ENCODE results near the gene RBKS. TPM values are rescaled to one million over a fixed set of nuclear protein-coding genes. Genes with fewer than 3 reads are reported as not detected.
"Not testable (repeated sequence)": the region's sequence is repeated elsewhere in the genome, so short reads cannot be mapped to it uniquely, and the experiment has no call there.

RBKS gene
- total and polyA plus RNA-seq, 4 donors = 3.5 to 5.0 (median 3.8) TPM

DNA sequence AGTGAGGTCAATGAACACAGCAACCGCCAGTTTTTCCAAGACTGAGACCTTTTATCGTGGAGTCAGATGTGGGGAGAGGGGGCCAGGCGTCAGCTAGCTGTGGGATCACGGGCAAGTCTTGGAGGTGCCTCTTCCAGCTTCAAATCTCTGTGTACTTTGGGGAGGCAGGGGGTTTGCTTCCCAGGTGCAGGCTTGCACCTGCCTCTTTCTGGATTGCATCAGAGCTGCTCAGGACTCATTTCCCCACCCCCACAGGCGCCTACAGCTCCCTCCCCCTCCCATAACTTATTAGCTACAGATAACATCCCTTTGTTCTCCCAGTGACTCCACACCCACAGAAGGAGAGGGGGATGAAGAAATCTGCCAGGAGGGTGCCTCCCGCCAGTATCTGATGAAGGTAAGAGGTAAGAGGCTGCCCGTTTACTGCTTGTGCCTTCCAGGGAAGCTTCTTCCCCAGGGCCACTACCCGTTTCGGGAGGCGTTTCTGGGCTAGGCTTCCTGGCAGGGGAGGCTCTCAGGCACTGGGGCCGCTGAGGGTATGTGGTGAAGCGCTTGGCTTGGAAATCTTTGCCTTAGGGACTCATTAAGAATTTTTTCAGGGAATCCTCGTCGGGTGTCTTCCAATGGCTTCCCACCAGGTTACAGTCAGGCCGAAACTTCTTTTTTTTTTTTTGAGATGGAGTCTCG lies 137.5 kb downstream of the RBKS start:
- WGBS (ENCODE audit: insufficient coverage) = 57% methylated on average over 10 of the region's 16 CpGs

DNA sequence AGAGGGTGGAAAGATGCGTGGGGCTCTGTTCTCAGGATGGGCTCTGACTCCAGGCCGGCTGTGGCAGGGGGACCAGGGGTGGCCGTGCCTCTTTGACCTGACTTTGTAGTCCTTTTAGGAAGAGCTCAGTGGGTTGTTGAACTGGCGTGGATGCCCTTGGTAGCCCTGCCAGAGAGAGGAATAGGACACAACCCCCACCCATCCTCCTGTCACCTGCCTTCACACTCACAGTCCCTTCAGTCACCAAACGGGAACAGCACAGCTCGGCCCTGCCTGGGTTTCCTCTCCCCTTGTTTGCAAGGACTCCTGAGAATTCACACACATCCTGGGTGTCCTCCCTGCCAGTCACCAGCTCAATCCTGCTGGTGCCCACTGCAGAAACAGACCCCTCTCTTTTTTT lies 138.8 kb downstream of the RBKS start:
- Histone ChIP-seq H3K27ac (ENCODE audit: low read depth, low read length) (no peak overlapping the region), H3K4me3 (ENCODE audit: low read depth, low read length) (no peak overlapping the region), H3K27me3 (ENCODE audit: control insufficient read depth, insufficient read depth, low read length) (peaks cover 3% of the 10 kb centered on the region), H3K9me3 (ENCODE audit: control insufficient read depth, insufficient read depth, low read length) (peaks cover 3% of the 10 kb centered on the region), H3K36me3 (ENCODE audit: control insufficient read depth, insufficient read depth, low read length) (no peaks in the 10 kb centered on the region), H3K4me1 (ENCODE audit: control insufficient read depth, insufficient read depth, low read length) (no peaks in the 10 kb centered on the region)
- DNase-seq (ENCODE audit: low read depth in 4 of 6, low spot score in 6 of 6) = no peak
- WGBS (ENCODE audit: insufficient coverage) = 80% methylated on average over 3 of the region's 6 CpGs

More for the DNA sequence above, 137.5 kb downstream of the RBKS start:
- H3K4me3 ChIP-seq (ENCODE audit: low read depth, low read length) = no peak overlapping the region
- no peaks in the 10 kb centered on the region for H3K4me1 ChIP-seq (ENCODE audit: control insufficient read depth, insufficient read depth, low read length)
- no peak overlapping the region for H3K27ac ChIP-seq (ENCODE audit: low read depth, low read length)
- peaks cover 3% of the 10 kb centered on the region for H3K27me3 ChIP-seq (ENCODE audit: control insufficient read depth, insufficient read depth, low read length)
- no peak for DNase-seq (ENCODE audit: low read depth in 4 of 6, low spot score in 6 of 6)
- H3K36me3 ChIP-seq (ENCODE audit: control insufficient read depth, insufficient read depth, low read length) = no peaks in the 10 kb centered on the region
- peaks cover 3% of the 10 kb centered on the region for H3K9me3 ChIP-seq (ENCODE audit: control insufficient read depth, insufficient read depth, low read length)

DNA sequence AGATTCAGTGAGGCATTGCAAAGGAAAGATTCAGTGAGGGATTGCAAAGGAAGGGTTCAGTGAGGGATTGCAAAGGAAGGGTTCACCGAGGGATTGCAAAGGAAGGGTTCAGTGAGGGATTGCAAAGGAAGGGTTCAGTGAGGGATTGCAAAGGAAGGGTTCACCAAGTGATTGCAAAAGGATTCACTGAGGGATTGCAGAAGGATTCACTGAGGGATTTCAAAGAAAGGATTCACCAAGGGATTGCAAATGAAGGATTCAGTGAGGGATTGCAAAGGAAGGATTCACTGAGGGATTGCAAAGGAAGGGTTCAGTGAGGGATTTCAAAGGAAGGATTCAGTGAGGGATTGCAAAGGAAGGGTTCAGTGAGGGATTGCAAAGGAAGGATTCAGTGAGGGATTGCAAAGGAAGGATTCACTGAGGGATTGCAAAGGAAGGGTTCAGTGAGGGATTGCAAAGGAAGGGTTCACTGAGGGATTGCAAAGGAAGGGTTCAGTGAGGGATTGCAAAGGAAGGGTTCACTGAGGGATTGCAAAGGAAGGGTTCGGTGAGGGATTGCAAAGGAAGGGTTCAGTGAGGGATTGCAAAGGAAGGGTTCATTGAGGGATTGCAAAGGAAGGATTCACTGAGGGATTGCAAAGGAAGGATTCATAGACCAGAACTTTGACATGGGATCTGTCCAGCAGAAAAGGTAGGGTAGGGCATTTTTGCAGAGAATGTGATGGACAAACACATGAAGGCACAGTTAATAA lies 141.2 kb downstream of the RBKS start:
- not testable (repeated sequence) for H3K4me1 ChIP-seq (ENCODE audit: control insufficient read depth, insufficient read depth, low read length); H3K27ac ChIP-seq (ENCODE audit: low read depth, low read length); DNase-seq (ENCODE audit: low read depth in 4 of 6, low spot score in 6 of 6); H3K4me3 ChIP-seq (ENCODE audit: low read depth, low read length); H3K27me3 ChIP-seq (ENCODE audit: control insufficient read depth, insufficient read depth, low read length); H3K9me3 ChIP-seq (ENCODE audit: control insufficient read depth, insufficient read depth, low read length); H3K36me3 ChIP-seq (ENCODE audit: control insufficient read depth, insufficient read depth, low read length)
- 96% methylated on average over 2 of the region's 2 CpGs for WGBS (ENCODE audit: insufficient coverage)

DNA sequence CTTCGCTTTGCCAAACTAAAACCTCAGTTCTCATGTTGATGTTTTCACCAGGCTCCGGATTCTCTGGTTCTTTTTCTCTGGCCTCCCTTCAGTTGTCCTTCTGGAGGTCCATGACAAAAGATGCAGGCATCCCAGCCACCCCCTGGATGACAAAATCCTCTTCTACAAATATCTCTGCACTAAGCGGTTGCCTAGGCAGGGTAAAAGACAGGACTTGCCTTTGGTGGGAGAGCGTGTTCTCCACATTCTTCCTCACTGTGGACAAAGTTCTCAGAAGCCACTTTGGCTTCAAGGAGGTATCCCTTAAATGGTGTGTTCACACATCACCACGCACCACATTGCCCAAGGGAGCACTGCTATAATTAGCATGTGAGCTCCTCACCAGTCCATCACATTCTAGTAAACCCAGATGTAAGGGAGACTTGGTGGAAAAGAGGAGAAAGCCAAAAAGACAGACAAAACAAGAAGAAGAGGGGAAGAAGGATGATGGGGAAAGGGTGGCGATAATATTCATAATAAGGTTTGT lies 142.3 kb downstream of the RBKS start:
- 93% methylated on average over 3 of the region's 6 CpGs for WGBS (ENCODE audit: insufficient coverage)
- H3K4me3 ChIP-seq (ENCODE audit: low read depth, low read length) = no peak overlapping the region
- no peak overlapping the region for H3K27ac ChIP-seq (ENCODE audit: low read depth, low read length)
- peaks cover 3% of the 10 kb centered on the region for H3K27me3 ChIP-seq (ENCODE audit: control insufficient read depth, insufficient read depth, low read length)
- H3K4me1 ChIP-seq (ENCODE audit: control insufficient read depth, insufficient read depth, low read length) = no peaks in the 10 kb centered on the region
- no peak for DNase-seq (ENCODE audit: low read depth in 4 of 6, low spot score in 6 of 6)
- H3K36me3 ChIP-seq (ENCODE audit: control insufficient read depth, insufficient read depth, low read length) = no peaks in the 10 kb centered on the region
- H3K9me3 ChIP-seq (ENCODE audit: control insufficient read depth, insufficient read depth, low read length) = peaks cover 3% of the 10 kb centered on the region

DNA sequence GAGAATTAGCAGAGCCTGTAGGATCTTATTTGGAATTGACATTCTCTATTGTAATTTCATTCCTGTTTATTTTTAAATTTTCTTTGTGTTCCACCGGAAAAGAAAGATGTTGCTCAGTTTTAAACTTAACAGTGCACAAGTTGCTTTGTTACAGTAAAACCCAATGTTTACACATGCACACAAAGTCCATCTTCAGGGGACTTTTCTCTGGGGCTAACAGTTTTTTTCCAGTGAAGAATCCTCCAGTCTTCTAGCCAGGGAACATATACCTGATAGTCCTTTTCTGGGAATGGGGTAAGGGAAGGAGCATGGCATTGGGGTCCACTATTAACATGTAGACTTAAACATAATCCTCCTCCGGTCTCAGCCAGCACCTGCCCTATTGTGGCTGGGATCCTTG lies 143.9 kb downstream of the RBKS start:
- Histone ChIP-seq H3K4me3 (ENCODE audit: low read depth, low read length) (no peak overlapping the region), H3K4me1 (ENCODE audit: control insufficient read depth, insufficient read depth, low read length) (no peaks in the 10 kb centered on the region), H3K9me3 (ENCODE audit: control insufficient read depth, insufficient read depth, low read length) (peaks cover 3% of the 10 kb centered on the region), H3K27me3 (ENCODE audit: control insufficient read depth, insufficient read depth, low read length) (peaks cover 3% of the 10 kb centered on the region), H3K27ac (ENCODE audit: low read depth, low read length) (no peak overlapping the region), H3K36me3 (ENCODE audit: control insufficient read depth, insufficient read depth, low read length) (no peaks in the 10 kb centered on the region)
- 80% methylated on average over 1 of the region's 2 CpGs for WGBS (ENCODE audit: insufficient coverage)
- DNase-seq (ENCODE audit: low read depth in 4 of 6, low spot score in 6 of 6) = no peak

DNA sequence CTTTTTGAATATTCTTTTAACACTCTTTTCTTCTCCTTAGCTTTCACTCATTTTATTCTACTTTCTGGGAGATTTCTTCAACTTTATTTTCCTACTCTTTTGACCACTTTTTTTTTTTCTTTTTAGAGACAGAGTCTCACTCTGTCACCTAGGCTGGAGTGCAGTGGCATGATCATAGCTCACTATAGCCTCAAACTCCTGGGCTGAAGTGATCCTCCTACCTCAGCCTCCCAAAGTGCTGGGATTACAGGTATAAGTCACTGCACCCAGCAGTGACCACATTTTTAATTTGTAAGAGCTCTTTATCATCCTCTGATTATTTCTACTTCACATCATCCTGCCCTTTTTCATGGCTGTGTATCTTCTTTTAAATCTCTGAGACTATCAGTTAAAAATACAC lies 144.7 kb downstream of the RBKS start:
- H3K4me3 ChIP-seq (ENCODE audit: low read depth, low read length); H3K27ac ChIP-seq (ENCODE audit: low read depth, low read length); H3K36me3 ChIP-seq (ENCODE audit: control insufficient read depth, insufficient read depth, low read length); H3K4me1 ChIP-seq (ENCODE audit: control insufficient read depth, insufficient read depth, low read length); DNase-seq (ENCODE audit: low read depth in 4 of 6, low spot score in 6 of 6); H3K9me3 ChIP-seq (ENCODE audit: control insufficient read depth, insufficient read depth, low read length); H3K27me3 ChIP-seq (ENCODE audit: control insufficient read depth, insufficient read depth, low read length): not testable (repeated sequence)

DNA sequence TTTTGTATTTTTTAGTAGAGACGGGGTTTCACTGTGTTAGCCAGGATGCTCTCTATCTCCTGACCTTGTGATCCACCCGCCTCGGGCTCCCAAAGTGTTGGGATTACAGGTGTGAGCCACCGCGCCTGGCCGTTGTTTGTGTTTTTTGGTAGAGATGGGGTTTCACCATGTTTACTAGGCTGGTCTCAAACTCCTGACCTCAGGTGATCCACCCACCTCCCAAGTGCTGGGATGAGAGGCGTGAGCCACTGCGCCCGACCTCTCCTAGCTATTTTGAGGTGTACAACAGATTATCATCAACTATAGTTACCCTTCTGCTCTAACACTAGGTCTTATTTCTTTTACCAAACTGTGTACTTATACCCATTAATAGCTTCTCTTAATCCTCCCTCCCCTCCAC lies 147.6 kb downstream of the RBKS start:
- Histone ChIP-seq H3K4me1 (ENCODE audit: control insufficient read depth, insufficient read depth, low read length) (no peaks in the 10 kb centered on the region), H3K9me3 (ENCODE audit: control insufficient read depth, insufficient read depth, low read length) (peaks cover 2% of the 10 kb centered on the region), H3K27ac (ENCODE audit: low read depth, low read length) (no peak overlapping the region), H3K27me3 (ENCODE audit: control insufficient read depth, insufficient read depth, low read length) (no peaks in the 10 kb centered on the region), H3K4me3 (ENCODE audit: low read depth, low read length) (no peak overlapping the region), H3K36me3 (ENCODE audit: control insufficient read depth, insufficient read depth, low read length) (no peaks in the 10 kb centered on the region)
- 96% methylated on average over 4 of the region's 9 CpGs for WGBS (ENCODE audit: insufficient coverage)
- DNase-seq (ENCODE audit: low read depth in 4 of 6, low spot score in 6 of 6) = no peak

DNA sequence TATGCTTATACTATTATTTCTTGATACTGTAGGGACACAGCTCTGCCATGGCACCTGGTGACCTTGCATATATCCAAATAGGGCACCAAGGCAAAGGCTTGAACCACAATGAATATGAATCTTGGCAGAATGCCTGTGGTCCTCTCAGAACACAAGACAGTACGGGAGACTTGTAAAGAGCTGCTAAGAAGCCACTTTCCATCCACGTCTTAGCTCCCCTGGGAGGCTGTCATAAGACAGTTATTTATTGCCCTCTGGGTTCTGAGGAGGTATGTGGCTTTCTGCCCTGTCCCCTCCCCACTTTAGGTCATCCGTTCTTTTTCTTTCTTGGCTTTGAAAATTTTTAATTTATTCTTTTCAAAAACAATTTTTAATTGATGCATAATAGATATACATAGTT lies 148.5 kb downstream of the RBKS start:
- peaks cover 2% of the 10 kb centered on the region for H3K9me3 ChIP-seq (ENCODE audit: control insufficient read depth, insufficient read depth, low read length)
- H3K4me1 ChIP-seq (ENCODE audit: control insufficient read depth, insufficient read depth, low read length) = no peaks in the 10 kb centered on the region
- no peaks in the 10 kb centered on the region for H3K27me3 ChIP-seq (ENCODE audit: control insufficient read depth, insufficient read depth, low read length)
- no peak overlapping the region for H3K4me3 ChIP-seq (ENCODE audit: low read depth, low read length)
- H3K27ac ChIP-seq (ENCODE audit: low read depth, low read length) = no peak overlapping the region
- WGBS (ENCODE audit: insufficient coverage) = no CpG with 5 or more reads among the region's 3 CpGs
- DNase-seq (ENCODE audit: low read depth in 4 of 6, low spot score in 6 of 6) = no peak
- no peaks in the 10 kb centered on the region for H3K36me3 ChIP-seq (ENCODE audit: control insufficient read depth, insufficient read depth, low read length)

DNA sequence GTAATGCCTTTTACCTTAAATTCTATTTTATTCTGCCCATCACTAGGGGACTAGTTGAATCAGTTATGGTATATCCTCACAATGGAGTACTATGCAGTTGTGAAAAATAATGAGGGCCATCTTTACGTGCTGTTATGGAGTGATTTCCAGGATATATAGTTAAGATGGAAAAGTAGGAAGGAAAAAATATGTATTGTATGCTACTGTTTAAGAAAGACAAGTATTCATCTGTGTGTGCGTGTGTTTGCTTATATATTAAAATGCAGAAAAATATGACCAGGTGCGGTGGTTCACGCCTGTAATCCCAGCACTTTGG lies 151.2 kb downstream of the RBKS start:
- WGBS (ENCODE audit: insufficient coverage) = 89% methylated on average over 4 of the region's 4 CpGs

More for the DNA sequence above, 151.2 kb downstream of the RBKS start:
- Histone ChIP-seq H3K4me1 (ENCODE audit: control insufficient read depth, insufficient read depth, low read length) (peaks cover 13% of the 10 kb centered on the region), H3K36me3 (ENCODE audit: control insufficient read depth, insufficient read depth, low read length) (no peaks in the 10 kb centered on the region), H3K4me3 (ENCODE audit: low read depth, low read length) (no peak overlapping the region), H3K27me3 (ENCODE audit: control insufficient read depth, insufficient read depth, low read length) (no peaks in the 10 kb centered on the region), H3K27ac (ENCODE audit: low read depth, low read length) (no peak overlapping the region), H3K9me3 (ENCODE audit: control insufficient read depth, insufficient read depth, low read length) (peaks cover 2% of the 10 kb centered on the region)
- DNase-seq (ENCODE audit: low read depth in 4 of 6, low spot score in 6 of 6) = no peak

All from spinal cord (tissue), 10 donors.